ENCODE data around the gene TMEM168.

TMEM168 gene

DNA sequence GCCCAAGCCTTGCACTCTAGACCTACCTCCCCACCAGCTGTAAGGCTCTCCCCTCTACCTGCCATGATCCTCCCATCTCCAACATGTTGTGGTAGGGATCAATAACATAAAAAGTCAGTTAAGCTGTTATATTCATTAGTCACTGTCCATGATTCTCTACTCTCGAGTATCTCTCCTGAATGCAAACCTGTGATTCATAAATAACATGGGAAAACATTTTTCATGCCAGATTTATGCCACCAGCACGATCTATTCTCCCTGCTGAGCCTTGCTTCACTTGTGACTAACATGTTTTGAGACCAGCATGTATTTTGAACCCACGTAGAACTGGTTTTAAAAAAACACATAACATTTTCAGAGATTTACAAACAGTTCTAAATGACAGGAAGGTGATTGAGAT is 30.3 kb downstream of the TMEM168 start:
- H3K4me3 ChIP-seq (ENCODE audit: low read length in 2 of 2) = no peak overlapping the region
- H3K9ac ChIP-seq (ENCODE audit: low read depth in 1 of 2, low read length in 2 of 2) = no peak overlapping the region
- H3K27ac ChIP-seq (ENCODE audit: low read depth in 2 of 2, low read length in 2 of 2) = no peak overlapping the region
- no peaks in the 10 kb centered on the region for H3K27me3 ChIP-seq (ENCODE audit: control insufficient read depth in 2 of 2, insufficient read depth in 2 of 2, low read length in 2 of 2)
- no peaks in the 10 kb centered on the region for H3K9me3 ChIP-seq (ENCODE audit: control insufficient read depth in 2 of 2, low read length in 2 of 2)
- no peaks in the 10 kb centered on the region for H3K4me1 ChIP-seq (ENCODE audit: control insufficient read depth in 2 of 2, insufficient read depth in 2 of 2, low read length in 2 of 2)
- no peaks in the 10 kb centered on the region for H3K36me3 ChIP-seq (ENCODE audit: control insufficient read depth in 2 of 2, insufficient read depth in 2 of 2, low read length in 2 of 2)

DNA sequence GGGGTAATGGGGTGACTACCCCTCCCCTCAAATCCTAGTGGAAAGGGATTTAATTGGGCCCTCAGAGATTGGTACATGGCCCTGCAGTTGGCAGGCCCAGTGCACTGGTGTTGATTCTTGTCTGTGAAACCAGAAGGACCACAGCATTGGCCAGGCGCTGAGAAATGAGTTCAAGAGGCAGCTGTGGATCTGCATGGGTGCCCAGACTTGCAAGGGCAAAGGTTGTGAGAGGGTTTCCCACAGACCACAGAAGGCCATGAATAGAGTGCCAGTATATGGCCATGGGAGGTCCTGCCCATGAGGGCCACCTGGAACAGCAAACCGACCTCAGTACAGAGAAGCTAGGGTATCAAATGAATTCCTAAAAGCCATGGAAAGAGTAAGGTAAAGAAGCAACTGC is 32.9 kb downstream of the TMEM168 start:
- H3K27ac ChIP-seq (ENCODE audit: low read depth in 2 of 2, low read length in 2 of 2) = no peak overlapping the region
- no peak overlapping the region for H3K4me3 ChIP-seq (ENCODE audit: low read length in 2 of 2)
- H3K9ac ChIP-seq (ENCODE audit: low read depth in 1 of 2, low read length in 2 of 2) = no peak overlapping the region
- H3K27me3 ChIP-seq (ENCODE audit: control insufficient read depth in 2 of 2, insufficient read depth in 2 of 2, low read length in 2 of 2) = no peaks in the 10 kb centered on the region
- no peaks in the 10 kb centered on the region for H3K36me3 ChIP-seq (ENCODE audit: control insufficient read depth in 2 of 2, insufficient read depth in 2 of 2, low read length in 2 of 2)
- H3K4me1 ChIP-seq (ENCODE audit: control insufficient read depth in 2 of 2, insufficient read depth in 2 of 2, low read length in 2 of 2) = no peaks in the 10 kb centered on the region
- H3K9me3 ChIP-seq (ENCODE audit: control insufficient read depth in 2 of 2, low read length in 2 of 2) = no peaks in the 10 kb centered on the region

DNA sequence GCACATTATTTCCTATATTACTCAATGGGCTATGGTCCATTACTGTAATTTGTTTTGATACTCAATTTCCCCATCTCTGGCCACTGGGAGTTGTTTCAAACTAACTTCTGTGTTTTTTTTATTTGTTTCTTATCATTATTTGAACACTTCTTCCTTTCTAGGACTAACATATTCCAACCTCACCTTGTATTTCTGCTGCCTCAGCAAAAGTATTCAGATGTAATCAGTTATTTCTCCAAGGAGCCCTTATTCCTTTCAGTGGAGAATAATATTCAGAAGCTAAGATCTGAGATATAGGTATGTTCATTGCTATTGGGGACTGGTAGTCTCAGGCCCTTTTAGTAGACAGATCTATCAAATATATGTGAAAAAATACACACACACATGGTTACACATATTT is 36.9 kb downstream of the TMEM168 start:
- no peak overlapping the region for H3K27ac ChIP-seq (ENCODE audit: low read depth in 2 of 2, low read length in 2 of 2)
- H3K4me1 ChIP-seq (ENCODE audit: control insufficient read depth in 2 of 2, insufficient read depth in 2 of 2, low read length in 2 of 2) = no peaks in the 10 kb centered on the region
- H3K27me3 ChIP-seq (ENCODE audit: control insufficient read depth in 2 of 2, insufficient read depth in 2 of 2, low read length in 2 of 2) = no peaks in the 10 kb centered on the region
- H3K9me3 ChIP-seq (ENCODE audit: control insufficient read depth in 2 of 2, low read length in 2 of 2) = no peaks in the 10 kb centered on the region
- no peak overlapping the region for H3K9ac ChIP-seq (ENCODE audit: low read depth in 1 of 2, low read length in 2 of 2)
- no peaks in the 10 kb centered on the region for H3K36me3 ChIP-seq (ENCODE audit: control insufficient read depth in 2 of 2, insufficient read depth in 2 of 2, low read length in 2 of 2)
- H3K4me3 ChIP-seq (ENCODE audit: low read length in 2 of 2) = no peak overlapping the region

DNA sequence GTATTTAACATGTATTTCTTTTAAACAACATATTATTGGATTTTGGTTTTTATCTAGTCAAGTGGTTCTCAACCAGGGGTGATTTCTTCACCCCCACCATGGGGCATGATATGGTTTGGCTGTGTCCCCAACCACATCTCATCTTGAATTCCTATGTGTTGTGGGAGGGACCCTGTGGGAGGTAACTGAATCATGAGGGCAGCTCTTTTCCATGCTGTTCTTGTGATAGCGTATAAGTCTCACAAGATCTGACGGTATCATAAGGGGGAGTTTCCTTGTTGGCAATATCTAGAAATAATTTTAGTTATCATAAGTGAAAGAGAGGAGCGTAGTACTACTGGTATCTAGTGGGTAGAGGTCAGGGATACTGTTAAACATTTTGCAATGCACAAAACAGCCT is 37.6 kb downstream of the TMEM168 start:
- no peaks in the 10 kb centered on the region for H3K27me3 ChIP-seq (ENCODE audit: control insufficient read depth in 2 of 2, insufficient read depth in 2 of 2, low read length in 2 of 2)
- no peak overlapping the region for H3K27ac ChIP-seq (ENCODE audit: low read depth in 2 of 2, low read length in 2 of 2)
- H3K36me3 ChIP-seq (ENCODE audit: control insufficient read depth in 2 of 2, insufficient read depth in 2 of 2, low read length in 2 of 2) = no peaks in the 10 kb centered on the region

DNA sequence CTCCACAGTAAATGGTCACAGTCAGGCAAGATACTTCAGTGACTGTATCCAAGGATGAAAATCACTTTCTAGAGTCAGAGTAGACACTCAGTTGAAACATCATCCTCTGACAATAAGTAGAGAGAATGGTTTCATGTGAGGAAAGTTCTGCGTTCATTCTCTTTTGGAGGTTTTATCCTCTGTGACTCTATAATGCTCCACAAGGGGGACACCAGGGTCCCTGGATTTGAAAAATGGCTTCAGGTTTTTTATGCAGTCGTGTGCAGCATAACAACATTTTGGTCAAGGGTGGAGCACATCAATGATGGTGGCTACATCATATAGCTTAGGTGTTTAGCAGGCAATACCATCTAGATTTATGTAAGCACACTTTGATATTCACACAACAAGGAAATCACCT is 40.4 kb downstream of the TMEM168 start:
- Histone ChIP-seq H3K27me3 (ENCODE audit: control insufficient read depth in 2 of 2, insufficient read depth in 2 of 2, low read length in 2 of 2) (no peaks in the 10 kb centered on the region), H3K4me1 (ENCODE audit: control insufficient read depth in 2 of 2, insufficient read depth in 2 of 2, low read length in 2 of 2) (no peaks in the 10 kb centered on the region), H3K27ac (ENCODE audit: low read depth in 2 of 2, low read length in 2 of 2) (no peak overlapping the region), H3K4me3 (ENCODE audit: low read length in 2 of 2) (no peak overlapping the region), H3K9me3 (ENCODE audit: control insufficient read depth in 2 of 2, low read length in 2 of 2) (no peaks in the 10 kb centered on the region), H3K36me3 (ENCODE audit: control insufficient read depth in 2 of 2, insufficient read depth in 2 of 2, low read length in 2 of 2) (no peaks in the 10 kb centered on the region), H3K9ac (ENCODE audit: low read depth in 1 of 2, low read length in 2 of 2) (no peak overlapping the region)

More for the DNA sequence above, 37.6 kb downstream of the TMEM168 start:
- Histone ChIP-seq H3K4me1 (ENCODE audit: control insufficient read depth in 2 of 2, insufficient read depth in 2 of 2, low read length in 2 of 2) (no peaks in the 10 kb centered on the region), H3K9me3 (ENCODE audit: control insufficient read depth in 2 of 2, low read length in 2 of 2) (no peaks in the 10 kb centered on the region), H3K4me3 (ENCODE audit: low read length in 2 of 2) (no peak overlapping the region), H3K9ac (ENCODE audit: low read depth in 1 of 2, low read length in 2 of 2) (no peak overlapping the region)

DNA sequence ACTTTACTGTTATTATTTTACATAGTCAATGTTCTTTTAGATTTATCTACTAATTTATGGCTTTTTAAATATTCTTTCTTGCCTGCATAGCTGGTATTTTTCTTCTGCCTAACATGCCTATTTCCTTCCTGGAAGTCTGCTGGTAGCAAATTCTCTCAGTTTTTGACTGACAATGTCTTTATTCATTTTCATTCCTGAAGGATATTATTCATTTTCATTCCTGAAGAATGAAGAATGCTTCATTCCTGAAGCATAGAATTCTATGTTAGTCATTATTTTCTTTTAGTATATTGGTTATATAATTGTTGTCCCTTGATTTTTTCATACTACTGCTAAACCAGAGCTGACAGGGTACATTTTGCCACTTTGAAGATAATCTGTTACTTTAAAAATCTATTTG is 41.8 kb downstream of the TMEM168 start:
- Histone ChIP-seq H3K27ac (ENCODE audit: low read depth in 2 of 2, low read length in 2 of 2) (no peak overlapping the region), H3K4me3 (ENCODE audit: low read length in 2 of 2) (no peak overlapping the region), H3K27me3 (ENCODE audit: control insufficient read depth in 2 of 2, insufficient read depth in 2 of 2, low read length in 2 of 2) (no peaks in the 10 kb centered on the region), H3K36me3 (ENCODE audit: control insufficient read depth in 2 of 2, insufficient read depth in 2 of 2, low read length in 2 of 2) (no peaks in the 10 kb centered on the region), H3K9me3 (ENCODE audit: control insufficient read depth in 2 of 2, low read length in 2 of 2) (no peaks in the 10 kb centered on the region), H3K9ac (ENCODE audit: low read depth in 1 of 2, low read length in 2 of 2) (no peak overlapping the region), H3K4me1 (ENCODE audit: control insufficient read depth in 2 of 2, insufficient read depth in 2 of 2, low read length in 2 of 2) (no peaks in the 10 kb centered on the region)

DNA sequence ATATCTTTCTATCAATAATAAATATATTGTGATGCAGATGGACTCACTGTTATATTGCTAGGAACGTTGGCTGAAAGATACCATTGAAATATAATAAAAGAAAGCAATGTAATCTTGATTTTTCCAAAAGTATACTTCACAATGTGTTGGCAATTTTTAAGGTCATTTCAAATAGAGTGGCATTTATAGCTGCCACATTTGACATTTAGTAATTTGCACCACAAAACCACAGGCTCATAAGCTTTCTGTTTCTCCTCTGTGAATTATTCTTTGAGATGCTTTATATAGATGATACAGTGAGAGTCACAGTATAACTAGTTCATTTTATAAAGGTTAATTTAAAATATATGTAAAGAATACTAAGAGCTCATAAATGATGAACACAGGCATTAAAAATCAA is 44.6 kb downstream of the TMEM168 start:
- Histone ChIP-seq H3K9me3 (ENCODE audit: control insufficient read depth in 2 of 2, low read length in 2 of 2) (no peaks in the 10 kb centered on the region), H3K9ac (ENCODE audit: low read depth in 1 of 2, low read length in 2 of 2) (no peak overlapping the region), H3K27me3 (ENCODE audit: control insufficient read depth in 2 of 2, insufficient read depth in 2 of 2, low read length in 2 of 2) (no peaks in the 10 kb centered on the region), H3K27ac (ENCODE audit: low read depth in 2 of 2, low read length in 2 of 2) (no peak overlapping the region), H3K36me3 (ENCODE audit: control insufficient read depth in 2 of 2, insufficient read depth in 2 of 2, low read length in 2 of 2) (no peaks in the 10 kb centered on the region), H3K4me3 (ENCODE audit: low read length in 2 of 2) (no peak overlapping the region), H3K4me1 (ENCODE audit: control insufficient read depth in 2 of 2, insufficient read depth in 2 of 2, low read length in 2 of 2) (no peaks in the 10 kb centered on the region)

DNA sequence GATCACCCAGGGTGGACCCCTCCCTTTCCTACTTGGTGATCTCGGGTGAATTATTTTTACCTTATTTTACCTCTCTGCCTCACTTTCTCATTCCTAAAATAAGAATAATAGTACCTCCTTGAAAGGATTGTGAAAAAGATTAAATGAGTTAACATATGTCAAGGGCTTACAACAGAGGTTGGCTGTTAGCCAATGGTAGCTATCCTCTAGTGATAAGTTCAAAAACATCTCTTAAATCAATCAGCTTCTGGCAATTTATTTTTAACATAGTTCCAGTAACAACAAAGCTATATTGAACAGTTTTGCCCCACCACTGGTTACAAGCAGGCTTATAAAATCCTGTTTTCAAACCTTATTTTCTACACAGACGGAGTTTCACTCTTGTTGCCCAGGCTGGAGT is 45.4 kb downstream of the TMEM168 start:
- H3K4me1 ChIP-seq (ENCODE audit: control insufficient read depth in 2 of 2, insufficient read depth in 2 of 2, low read length in 2 of 2) = no peaks in the 10 kb centered on the region
- no peak overlapping the region for H3K27ac ChIP-seq (ENCODE audit: low read depth in 2 of 2, low read length in 2 of 2)
- H3K9me3 ChIP-seq (ENCODE audit: control insufficient read depth in 2 of 2, low read length in 2 of 2) = no peaks in the 10 kb centered on the region
- no peaks in the 10 kb centered on the region for H3K27me3 ChIP-seq (ENCODE audit: control insufficient read depth in 2 of 2, insufficient read depth in 2 of 2, low read length in 2 of 2)
- H3K9ac ChIP-seq (ENCODE audit: low read depth in 1 of 2, low read length in 2 of 2) = no peak overlapping the region
- H3K4me3 ChIP-seq (ENCODE audit: low read length in 2 of 2) = no peak overlapping the region
- no peaks in the 10 kb centered on the region for H3K36me3 ChIP-seq (ENCODE audit: control insufficient read depth in 2 of 2, insufficient read depth in 2 of 2, low read length in 2 of 2)

DNA sequence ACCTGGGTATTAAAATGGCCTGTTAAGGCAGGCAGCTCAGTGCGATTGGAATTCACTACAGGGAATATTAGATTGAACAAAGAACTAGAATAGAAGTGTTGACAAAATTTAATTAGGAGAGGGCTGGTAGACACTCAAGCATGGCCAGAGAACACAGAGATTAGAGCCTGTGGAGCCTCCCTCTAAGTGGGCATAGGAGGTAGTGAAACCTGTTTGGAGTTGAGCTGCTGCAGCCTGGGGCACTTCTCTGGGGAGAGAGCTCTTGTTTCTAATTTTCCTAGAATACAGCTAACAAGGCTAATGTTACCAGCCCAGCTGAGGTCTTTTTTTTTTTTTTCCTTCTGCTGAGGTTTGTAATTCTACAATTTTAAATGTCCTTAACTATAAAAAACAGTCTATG is 46.4 kb downstream of the TMEM168 start:
- no peak overlapping the region for H3K27ac ChIP-seq (ENCODE audit: low read depth in 2 of 2, low read length in 2 of 2)
- H3K27me3 ChIP-seq (ENCODE audit: control insufficient read depth in 2 of 2, insufficient read depth in 2 of 2, low read length in 2 of 2) = no peaks in the 10 kb centered on the region
- no peaks in the 10 kb centered on the region for H3K36me3 ChIP-seq (ENCODE audit: control insufficient read depth in 2 of 2, insufficient read depth in 2 of 2, low read length in 2 of 2)
- no peaks in the 10 kb centered on the region for H3K9me3 ChIP-seq (ENCODE audit: control insufficient read depth in 2 of 2, low read length in 2 of 2)
- no peak overlapping the region for H3K9ac ChIP-seq (ENCODE audit: low read depth in 1 of 2, low read length in 2 of 2)
- H3K4me3 ChIP-seq (ENCODE audit: low read length in 2 of 2) = no peak overlapping the region
- no peaks in the 10 kb centered on the region for H3K4me1 ChIP-seq (ENCODE audit: control insufficient read depth in 2 of 2, insufficient read depth in 2 of 2, low read length in 2 of 2)

DNA sequence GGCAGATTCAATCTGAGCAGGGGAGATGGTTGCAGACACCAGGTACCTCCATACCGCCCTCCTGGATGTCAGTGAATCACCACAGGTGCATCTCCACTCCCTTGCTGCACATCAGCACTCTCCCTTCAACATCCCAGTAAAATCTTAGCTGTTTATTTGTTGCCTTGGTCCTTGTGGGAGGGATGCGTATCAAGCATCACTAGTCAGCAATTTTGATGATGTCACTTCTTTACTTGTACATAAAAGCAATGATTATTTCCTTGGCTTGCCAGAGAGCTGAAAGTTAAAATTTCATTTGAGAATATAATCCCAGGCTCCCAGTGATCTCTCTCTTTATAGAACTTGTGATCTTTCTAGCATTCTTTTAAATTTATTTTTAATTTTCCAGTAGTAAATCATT is 49.5 kb downstream of the TMEM168 start:
- no peaks in the 10 kb centered on the region for H3K4me1 ChIP-seq (ENCODE audit: control insufficient read depth in 2 of 2, insufficient read depth in 2 of 2, low read length in 2 of 2)
- no peak overlapping the region for H3K27ac ChIP-seq (ENCODE audit: low read depth in 2 of 2, low read length in 2 of 2)
- no peak overlapping the region for H3K4me3 ChIP-seq (ENCODE audit: low read length in 2 of 2)
- H3K36me3 ChIP-seq (ENCODE audit: control insufficient read depth in 2 of 2, insufficient read depth in 2 of 2, low read length in 2 of 2) = no peaks in the 10 kb centered on the region
- peaks cover 0 to 3% of the 10 kb centered on the region in 2 donors for H3K9me3 ChIP-seq (ENCODE audit: control insufficient read depth in 2 of 2, low read length in 2 of 2)
- H3K9ac ChIP-seq (ENCODE audit: low read depth in 1 of 2, low read length in 2 of 2) = no peak overlapping the region
- H3K27me3 ChIP-seq (ENCODE audit: control insufficient read depth in 2 of 2, insufficient read depth in 2 of 2, low read length in 2 of 2) = no peaks in the 10 kb centered on the region

Measured in mucosa of rectum (tissue), 2 donors.